Measurements from ENCODE around the gene LAMA2.

The LAMA2 gene

GRCh38 chr6:129094147-129094546, 211.2 kb downstream of the LAMA2 start:
- Histone ChIP-seq H3K4me1 (ENCODE audit: insufficient read depth, insufficient read length) (no peaks in the 10 kb centered on the region), H3K4me3 (ENCODE audit: insufficient read length, low read depth) (no peak overlapping the region), H3K27me3 (ENCODE audit: insufficient read depth, insufficient read length) (no peaks in the 10 kb centered on the region), H3K36me3 (ENCODE audit: insufficient read depth, insufficient read length, low read length) (no peaks in the 10 kb centered on the region), H3K9me3 (ENCODE audit: insufficient read depth, low read length) (peaks cover 6% of the 10 kb centered on the region; the same call in 1 of the 2 replicates), H3K9ac (ENCODE audit: insufficient read length, low read depth) (no peak overlapping the region)
- no peak for TF ChIP-seq YY1 (IDR thresholded peaks at IDR 0.05; ENCODE audit: insufficient read depth, insufficient read length)
- no peak for TF ChIP-seq SUZ12 (IDR thresholded peaks at IDR 0.05; ENCODE audit: extremely low read depth, insufficient read depth, insufficient read length)
- DNase-seq (ENCODE audit: low read depth, low spot score), result no peak

GRCh38 chr6:129096651-129097290, 213.8 kb downstream of the LAMA2 start:
- TF ChIP-seq ZNF274 (IDR thresholded peaks at IDR 0.05; ENCODE audit: low read depth, low read length) (no peak), SUZ12 (IDR thresholded peaks at IDR 0.05; ENCODE audit: extremely low read depth, insufficient read depth, insufficient read length) (no peak), YY1 (IDR thresholded peaks at IDR 0.05; ENCODE audit: insufficient read depth, insufficient read length) (no peak)
- Histone ChIP-seq H3K27me3 (ENCODE audit: insufficient read depth, insufficient read length) (no peaks in the 10 kb centered on the region), H3K4me1 (ENCODE audit: insufficient read depth, insufficient read length) (no peaks in the 10 kb centered on the region), H3K9ac (ENCODE audit: insufficient read length, low read depth) (no peak overlapping the region), H3K4me3 (ENCODE audit: insufficient read length, low read depth) (no peak overlapping the region), H3K9me3 (ENCODE audit: insufficient read depth, low read length) (no peaks in the 10 kb centered on the region), H3K36me3 (ENCODE audit: insufficient read depth, insufficient read length, low read length) (no peaks in the 10 kb centered on the region)
- DNase-seq (ENCODE audit: low read depth, low spot score), result no peak

- no peaks in the 10 kb centered on the region for H3K36me3 ChIP-seq (ENCODE audit: insufficient read depth, insufficient read length, low read length)
- no peak for DNase-seq (ENCODE audit: low read depth, low spot score)
- H3K4me1 ChIP-seq (ENCODE audit: insufficient read depth, insufficient read length), result no peaks in the 10 kb centered on the region
- no peak overlapping the region for H3K9ac ChIP-seq (ENCODE audit: insufficient read length, low read depth)
- no peaks in the 10 kb centered on the region for H3K9me3 ChIP-seq (ENCODE audit: insufficient read depth, low read length)
- TF ChIP-seq ZNF274 (IDR thresholded peaks at IDR 0.05; ENCODE audit: low read depth, low read length), result no peak
- no peak for TF ChIP-seq SUZ12 (IDR thresholded peaks at IDR 0.05; ENCODE audit: extremely low read depth, insufficient read depth, insufficient read length)
- no peak for TF ChIP-seq YY1 (IDR thresholded peaks at IDR 0.05; ENCODE audit: insufficient read depth, insufficient read length)
- no peaks in the 10 kb centered on the region for H3K27me3 ChIP-seq (ENCODE audit: insufficient read depth, insufficient read length)
- H3K4me3 ChIP-seq (ENCODE audit: insufficient read length, low read depth), result no peak overlapping the region
Measured at GRCh38 chr6:129098061-129098553, 215.2 kb downstream of the LAMA2 start.

DNA sequence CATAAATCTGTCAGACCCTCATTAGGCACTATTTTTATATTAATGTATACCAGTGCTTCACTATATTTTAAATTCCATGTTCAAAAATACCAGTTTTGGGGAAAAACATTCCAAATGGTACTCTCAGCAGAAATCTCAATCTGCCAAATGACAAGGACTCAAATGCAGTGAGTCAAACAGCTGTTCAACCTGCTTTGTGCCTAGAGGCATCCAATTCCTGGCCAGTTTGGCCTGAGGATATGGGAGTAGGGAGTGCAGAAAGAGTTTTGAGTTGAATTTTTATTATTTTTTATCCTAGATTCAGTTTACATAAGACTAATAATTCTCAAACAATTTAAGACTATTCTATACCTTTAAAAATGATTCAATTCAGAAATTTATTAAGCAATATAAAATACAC, 216.8 kb downstream of the LAMA2 start:
- Histone ChIP-seq H3K4me3 (ENCODE audit: insufficient read length, low read depth) (no peak overlapping the region), H3K9ac (ENCODE audit: insufficient read length, low read depth) (no peak overlapping the region), H3K9me3 (ENCODE audit: insufficient read depth, low read length) (no peaks in the 10 kb centered on the region), H3K36me3 (ENCODE audit: insufficient read depth, insufficient read length, low read length) (no peaks in the 10 kb centered on the region), H3K27me3 (ENCODE audit: insufficient read depth, insufficient read length) (no peaks in the 10 kb centered on the region), H3K4me1 (ENCODE audit: insufficient read depth, insufficient read length) (no peaks in the 10 kb centered on the region)
- TF ChIP-seq YY1 (IDR thresholded peaks at IDR 0.05; ENCODE audit: insufficient read depth, insufficient read length) (no peak), ZNF274 (IDR thresholded peaks at IDR 0.05; ENCODE audit: low read depth, low read length) (no peak), SUZ12 (IDR thresholded peaks at IDR 0.05; ENCODE audit: extremely low read depth, insufficient read depth, insufficient read length) (no peak)
- no peak for DNase-seq (ENCODE audit: low read depth, low spot score)

DNA sequence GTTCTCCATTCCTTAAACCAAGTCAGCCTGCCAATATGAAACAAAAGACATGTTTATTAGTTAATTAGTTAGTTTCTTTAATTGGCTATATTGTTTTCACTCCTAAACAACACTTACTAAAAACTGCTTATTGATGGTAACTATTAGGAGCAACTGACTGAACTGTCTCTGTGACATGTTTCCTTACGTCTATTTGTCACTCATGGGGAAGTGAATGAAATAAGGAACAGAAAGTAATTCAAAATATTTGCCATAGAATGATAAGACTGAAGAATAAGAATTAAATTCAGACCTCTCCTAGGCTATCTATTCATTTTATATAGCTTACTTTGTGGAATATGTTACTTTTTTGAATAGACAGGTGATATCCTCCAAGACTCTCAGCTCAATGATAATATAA, 217.2 kb downstream of the LAMA2 start:
- H3K36me3 ChIP-seq (ENCODE audit: insufficient read depth, insufficient read length, low read length), result no peaks in the 10 kb centered on the region
- H3K4me3 ChIP-seq (ENCODE audit: insufficient read length, low read depth), result no peak overlapping the region
- no peaks in the 10 kb centered on the region for H3K9me3 ChIP-seq (ENCODE audit: insufficient read depth, low read length)
- no peak for DNase-seq (ENCODE audit: low read depth, low spot score)
- no peak overlapping the region for H3K9ac ChIP-seq (ENCODE audit: insufficient read length, low read depth)
- H3K27me3 ChIP-seq (ENCODE audit: insufficient read depth, insufficient read length), result no peaks in the 10 kb centered on the region
- TF ChIP-seq SUZ12 (IDR thresholded peaks at IDR 0.05; ENCODE audit: extremely low read depth, insufficient read depth, insufficient read length) (no peak), ZNF274 (IDR thresholded peaks at IDR 0.05; ENCODE audit: low read depth, low read length) (no peak), YY1 (IDR thresholded peaks at IDR 0.05; ENCODE audit: insufficient read depth, insufficient read length) (no peak)
- H3K4me1 ChIP-seq (ENCODE audit: insufficient read depth, insufficient read length), result no peaks in the 10 kb centered on the region

DNA sequence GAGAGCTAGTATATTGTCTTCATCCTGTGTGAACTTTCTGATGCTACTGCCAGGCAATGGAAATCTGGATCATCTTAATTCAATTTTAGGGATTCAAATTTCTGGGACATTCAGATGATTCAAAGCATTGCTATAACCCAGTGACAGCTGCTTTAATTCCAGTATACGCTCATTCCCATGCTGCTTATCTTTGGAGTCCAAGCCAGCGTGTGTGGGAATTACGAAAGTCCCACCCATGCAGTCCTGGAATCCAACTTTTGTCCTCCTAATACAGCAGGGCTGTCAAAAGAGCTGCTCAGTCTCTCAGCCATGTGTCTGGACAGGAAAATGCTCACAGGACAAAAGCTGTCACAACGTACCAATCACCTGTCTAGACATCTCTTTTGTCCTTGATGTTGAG, 219.8 kb downstream of the LAMA2 start:
- H3K27me3 ChIP-seq (ENCODE audit: insufficient read depth, insufficient read length), result no peaks in the 10 kb centered on the region
- H3K4me3 ChIP-seq (ENCODE audit: insufficient read length, low read depth), result no peak overlapping the region
- no peak overlapping the region for H3K9ac ChIP-seq (ENCODE audit: insufficient read length, low read depth)
- DNase-seq (ENCODE audit: low read depth, low spot score), result no peak
- no peaks in the 10 kb centered on the region for H3K4me1 ChIP-seq (ENCODE audit: insufficient read depth, insufficient read length)
- H3K9me3 ChIP-seq (ENCODE audit: insufficient read depth, low read length), result no peaks in the 10 kb centered on the region
- TF ChIP-seq SUZ12 (IDR thresholded peaks at IDR 0.05; ENCODE audit: extremely low read depth, insufficient read depth, insufficient read length) (no peak), YY1 (IDR thresholded peaks at IDR 0.05; ENCODE audit: insufficient read depth, insufficient read length) (no peak), ZNF274 (IDR thresholded peaks at IDR 0.05; ENCODE audit: low read depth, low read length) (no peak)
- no peaks in the 10 kb centered on the region for H3K36me3 ChIP-seq (ENCODE audit: insufficient read depth, insufficient read length, low read length)

GRCh38 chr6:129104131-129104530, 221.2 kb downstream of the LAMA2 start:
- Histone ChIP-seq H3K36me3 (ENCODE audit: insufficient read depth, insufficient read length, low read length) (no peaks in the 10 kb centered on the region), H3K4me3 (ENCODE audit: insufficient read length, low read depth) (no peak overlapping the region), H3K9ac (ENCODE audit: insufficient read length, low read depth) (no peak overlapping the region), H3K9me3 (ENCODE audit: insufficient read depth, low read length) (no peaks in the 10 kb centered on the region), H3K27me3 (ENCODE audit: insufficient read depth, insufficient read length) (no peaks in the 10 kb centered on the region), H3K4me1 (ENCODE audit: insufficient read depth, insufficient read length) (no peaks in the 10 kb centered on the region)
- no peak for DNase-seq (ENCODE audit: low read depth, low spot score)
- TF ChIP-seq YY1 (IDR thresholded peaks at IDR 0.05; ENCODE audit: insufficient read depth, insufficient read length) (no peak), ZNF274 (IDR thresholded peaks at IDR 0.05; ENCODE audit: low read depth, low read length) (no peak), SUZ12 (IDR thresholded peaks at IDR 0.05; ENCODE audit: extremely low read depth, insufficient read depth, insufficient read length) (no peak)

Data from NT2/D1 (cell line).